HG02852 (cell line): ENCODE results near the gene KIF6.

Source experiments
- ATAC-seq: cut with Tn5 transposase; IDR thresholded peaks from one replicate; pipeline ENCODE4 v1.9.1; 2021; ENCODE audit warnings: mild to moderate bottlenecking, moderate library complexity; ENCODE audit not compliant: unreplicated experiment

KIF6 gene

DNA sequence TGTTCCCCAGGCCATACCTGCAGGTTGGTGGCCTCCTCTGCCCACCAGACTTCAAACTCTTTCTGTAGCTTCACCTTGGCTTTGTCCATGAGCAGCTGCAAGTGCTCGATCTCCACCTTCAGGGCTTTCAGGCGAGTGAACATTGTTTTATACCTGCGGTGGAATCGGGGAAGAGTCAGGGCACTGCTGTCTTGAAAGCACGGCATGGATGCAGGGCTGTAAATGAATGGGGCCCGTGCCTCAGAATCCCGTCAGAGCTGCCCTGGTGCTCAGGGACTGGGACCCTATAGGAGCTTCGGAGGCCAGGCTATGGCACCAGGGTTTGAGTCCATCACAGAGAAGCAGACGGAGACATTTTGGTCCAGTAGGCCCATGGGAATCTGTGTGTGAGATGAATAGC is 364.8 kb downstream of the KIF6 start:
- ATAC-seq: no peak

DNA sequence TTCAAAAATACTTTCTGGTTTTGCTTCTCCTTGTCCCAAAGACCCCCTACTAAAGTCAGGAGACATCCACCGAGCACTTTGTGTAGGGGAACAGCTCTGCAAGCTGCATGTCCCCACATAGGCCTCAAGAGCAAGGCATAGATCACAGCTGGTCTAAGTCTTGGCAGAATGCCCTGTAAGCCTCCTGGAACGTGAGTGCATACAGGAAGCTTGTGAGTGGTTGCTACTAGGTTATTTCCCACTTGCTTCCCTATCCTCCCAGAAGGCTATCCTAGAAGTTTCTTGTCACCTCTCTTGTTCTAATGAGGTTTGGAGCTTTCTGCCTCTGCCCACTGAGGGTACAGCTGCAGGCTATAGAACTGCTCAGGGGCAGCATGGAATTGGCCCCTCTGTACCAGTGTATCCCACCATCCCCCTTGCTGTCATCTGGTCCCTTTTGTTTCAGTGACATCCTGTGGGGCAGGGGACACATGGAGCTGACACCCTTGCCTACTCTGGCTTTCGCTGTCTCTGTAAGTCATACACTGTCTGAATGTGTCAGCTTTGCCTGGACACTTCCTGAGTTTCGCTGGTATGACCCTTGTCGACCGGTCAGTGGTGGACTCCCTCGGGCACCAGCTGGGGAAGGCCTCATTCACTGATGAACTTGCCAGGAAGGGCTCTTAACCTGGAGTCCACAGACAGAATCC is 367.1 kb downstream of the KIF6 start:
- no peak for ATAC-seq

DNA sequence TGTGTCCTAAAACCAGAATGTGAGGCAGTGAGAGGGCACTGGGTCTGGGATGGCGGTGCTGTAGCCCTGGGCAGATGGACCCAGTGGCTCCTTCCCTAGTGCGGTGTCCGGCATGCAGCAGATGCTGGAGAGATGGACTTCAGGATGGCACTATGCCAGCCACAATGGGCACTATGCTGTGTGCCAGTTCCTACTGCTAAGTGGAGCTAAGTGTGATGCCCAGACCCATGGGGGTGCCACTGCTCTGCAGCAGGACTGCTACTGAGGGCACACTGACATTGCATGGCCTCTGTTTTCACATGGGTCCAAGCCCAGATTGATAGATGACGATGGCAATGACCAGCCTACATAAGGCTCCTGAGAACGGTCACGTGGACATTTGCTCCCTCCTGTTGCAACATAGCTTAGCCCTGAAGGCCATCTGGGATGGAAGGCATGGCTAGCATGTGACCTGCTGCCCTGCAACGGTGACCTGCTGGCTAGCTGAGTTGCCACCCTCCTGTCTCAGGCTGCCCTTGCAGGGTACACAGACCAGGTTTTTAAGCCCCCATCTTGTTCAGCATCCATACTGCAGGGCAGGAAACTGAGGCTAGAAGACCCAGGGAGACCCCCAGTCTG is 371.4 kb downstream of the KIF6 start:
- ATAC-seq: no peak

- no peak for ATAC-seq
Observed at GRCh38 chr6:39350723-39351505, 374.3 kb downstream of the KIF6 start.

DNA sequence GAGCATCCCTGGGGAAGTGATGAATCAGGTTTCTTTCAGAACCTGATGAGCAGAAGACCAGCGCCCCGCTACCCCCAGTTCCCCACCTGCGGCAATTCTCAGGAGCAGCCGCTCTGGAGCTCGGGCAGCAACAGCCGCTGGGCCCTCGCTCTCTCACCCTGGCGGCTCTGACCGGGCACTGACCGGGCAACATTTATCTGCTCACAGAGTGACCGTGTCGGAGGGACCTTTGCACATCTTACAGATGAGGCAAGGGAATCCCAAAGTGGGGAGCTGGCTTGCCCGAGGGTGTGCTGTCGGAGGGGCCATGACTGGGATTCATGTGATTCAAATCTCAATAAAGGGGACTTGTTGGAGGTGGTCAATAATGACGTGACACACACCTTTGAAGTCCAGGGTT is 376.5 kb downstream of the KIF6 start:
- no peak for ATAC-seq

DNA sequence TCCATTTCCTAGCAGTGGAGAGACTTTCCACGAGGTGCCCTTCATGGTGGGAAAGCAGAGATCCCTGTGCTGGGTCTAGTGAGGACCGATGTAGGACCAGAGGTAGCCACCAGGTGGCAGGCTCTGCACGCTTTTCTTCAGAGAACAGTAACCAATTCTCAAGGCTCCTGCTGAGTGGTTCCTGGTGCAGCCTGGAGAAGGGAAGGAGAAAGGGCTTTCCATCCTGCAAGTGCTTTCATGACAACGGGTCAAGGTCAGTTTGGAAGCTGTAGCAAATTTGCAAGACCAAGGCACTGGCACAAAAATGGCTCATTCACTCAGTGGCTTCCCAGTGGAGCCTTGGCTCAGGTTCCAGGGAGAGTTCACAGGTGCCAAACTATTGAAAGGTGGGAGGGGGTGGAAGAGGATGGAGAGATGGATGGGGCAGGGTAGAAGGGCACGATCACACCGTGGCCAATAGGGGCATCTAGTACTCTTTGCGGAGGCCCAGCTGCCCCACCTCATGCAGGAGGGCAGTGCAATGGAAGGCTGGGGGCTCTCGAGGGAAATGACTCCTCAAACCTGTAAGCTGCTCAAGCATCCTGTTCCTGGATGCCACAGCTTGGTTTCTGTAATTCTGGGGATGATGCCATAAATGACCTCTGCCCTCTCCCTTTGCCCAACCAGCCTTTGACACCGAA is 377.2 kb downstream of the KIF6 start:
- ATAC-seq: peak; percentile 46

- ATAC-seq: no peak
Observed at GRCh38 chr6:39347206-39347605, 378.0 kb downstream of the KIF6 start.

- no peak for ATAC-seq
Observed at GRCh38 chr6:39344821-39345280, 380.4 kb downstream of the KIF6 start.

DNA sequence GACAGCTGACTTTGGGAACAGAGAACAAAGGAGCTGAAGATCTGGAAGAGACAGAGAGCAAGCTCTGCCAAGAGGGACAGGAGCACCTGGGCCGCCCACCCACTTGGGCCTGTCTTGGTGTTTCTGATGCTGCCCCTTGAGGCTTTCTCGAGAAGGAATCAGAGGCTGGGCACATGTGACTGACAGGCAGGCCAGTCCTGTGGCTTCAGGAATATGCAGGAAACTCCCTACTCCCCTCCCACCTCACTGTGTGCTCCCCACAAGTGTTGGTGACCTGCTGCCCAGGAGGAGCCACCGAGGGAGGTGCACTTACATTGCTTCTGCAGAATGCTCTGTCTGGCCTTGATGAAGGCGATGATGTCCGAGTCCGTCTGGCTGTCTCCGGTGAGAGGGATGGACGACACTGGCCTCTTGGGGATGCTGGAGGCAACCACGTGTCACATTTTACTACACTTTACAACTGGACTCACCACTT is 381.8 kb downstream of the KIF6 start:
- ATAC-seq: no peak

DNA sequence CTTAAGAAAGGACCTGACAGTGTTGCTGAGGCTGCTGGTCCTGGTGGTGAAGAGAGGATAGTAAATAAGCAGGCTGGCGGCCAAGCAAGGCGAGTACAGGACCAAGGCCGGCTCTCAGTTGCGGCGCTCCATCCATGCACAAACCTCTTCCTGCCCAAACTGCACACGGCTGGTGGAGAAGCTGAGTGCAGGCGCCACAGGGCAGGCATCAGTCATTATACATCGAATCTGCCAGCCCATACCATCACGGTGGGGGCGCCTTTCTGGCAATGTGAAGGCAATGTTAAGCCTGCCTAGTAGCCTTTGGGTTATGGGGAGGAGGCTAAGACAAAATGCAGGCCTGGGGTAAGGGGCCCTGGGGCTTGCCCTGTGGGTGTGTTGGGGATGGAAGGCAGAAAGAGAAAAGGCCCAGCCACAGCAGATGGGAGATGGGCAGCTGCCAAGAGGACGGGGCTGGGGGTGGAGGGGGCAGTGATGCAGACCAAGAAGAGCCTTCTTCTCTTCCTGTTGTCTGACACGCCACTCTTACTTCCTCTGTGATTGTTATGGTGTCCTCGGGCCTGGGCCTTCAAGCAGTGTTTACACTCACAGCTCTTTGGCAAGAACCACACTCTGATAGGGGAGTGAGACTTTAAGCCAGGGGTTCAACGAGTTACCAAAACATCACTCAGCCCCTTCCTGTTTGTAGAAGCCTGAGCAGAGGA is 382.4 kb downstream of the KIF6 start:
- no peak for ATAC-seq

DNA sequence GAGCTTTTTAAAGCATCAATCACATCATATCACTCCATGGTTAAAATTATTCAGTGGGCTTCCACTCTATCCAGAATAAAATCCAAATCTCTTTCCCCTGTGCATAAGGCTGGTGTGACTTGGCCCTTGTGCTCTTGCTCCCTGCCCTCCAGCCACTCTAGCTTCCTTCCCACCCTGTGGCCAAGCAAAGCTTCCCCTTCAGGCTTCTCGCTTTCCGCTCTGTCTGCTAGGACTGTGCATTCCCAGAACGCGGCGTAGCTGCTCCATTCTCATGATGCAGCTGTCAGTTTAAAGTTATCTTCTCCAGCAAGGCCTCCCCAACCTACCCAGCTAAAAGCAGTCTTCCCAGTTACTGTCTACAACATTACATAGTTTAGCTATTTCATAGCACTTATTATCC is 383.3 kb downstream of the KIF6 start:
- ATAC-seq: no peak

DNA sequence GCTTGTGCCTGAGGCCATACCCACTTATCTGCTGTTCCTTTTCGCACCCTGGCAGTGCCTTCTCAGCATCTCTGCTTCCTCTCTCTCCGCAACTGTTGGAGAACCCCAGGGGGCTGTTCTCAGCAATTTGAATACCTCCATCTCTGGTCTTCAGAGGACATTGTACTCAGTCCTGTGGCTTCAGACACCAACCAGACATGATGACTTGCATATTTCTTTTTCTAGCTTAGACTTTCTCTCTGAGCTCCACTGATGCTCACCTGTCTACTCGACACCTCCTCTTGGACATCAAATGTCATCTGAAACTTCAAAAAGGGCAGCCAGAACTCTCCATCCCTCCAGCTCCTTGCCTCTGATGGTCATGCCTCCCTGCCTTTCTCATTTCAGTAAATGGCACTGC is 383.9 kb downstream of the KIF6 start:
- no peak for ATAC-seq

DNA sequence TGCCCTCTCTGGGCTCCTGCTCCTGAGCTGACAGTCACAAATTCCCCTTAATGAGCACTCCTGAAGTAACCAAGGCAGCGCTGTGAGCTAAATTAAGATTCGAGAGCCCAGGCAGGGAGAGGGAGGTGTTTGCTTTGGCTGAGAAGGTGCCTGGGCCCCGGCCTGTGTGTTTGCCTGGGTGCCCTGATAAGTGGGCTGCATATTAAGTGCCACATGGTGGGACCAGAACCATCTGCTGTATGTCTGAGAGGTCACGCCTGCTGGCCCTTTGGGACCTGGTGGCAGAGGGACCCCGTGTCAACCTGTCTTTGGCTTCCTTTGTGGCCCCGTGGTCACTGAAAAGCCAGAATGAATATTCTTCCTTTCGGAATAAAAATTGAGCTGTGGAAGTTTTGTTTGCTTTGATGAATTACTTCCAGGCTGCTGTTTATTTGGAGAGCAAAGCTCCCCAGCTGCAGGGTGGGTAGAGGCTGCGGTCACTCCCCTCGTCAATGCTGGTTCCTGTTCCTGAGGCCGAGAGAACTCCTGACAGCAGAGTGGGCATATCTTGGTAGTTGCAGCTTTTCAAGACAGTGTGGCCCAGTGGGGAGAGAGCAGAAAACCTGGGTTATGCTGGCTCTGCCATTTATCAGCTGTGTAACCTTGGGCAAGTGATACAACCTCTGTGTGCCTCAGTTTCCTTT is 385.2 kb downstream of the KIF6 start:
- no peak for ATAC-seq

- ATAC-seq: no peak
Observed at GRCh38 chr6:39339096-39339867, 385.9 kb downstream of the KIF6 start.

DNA sequence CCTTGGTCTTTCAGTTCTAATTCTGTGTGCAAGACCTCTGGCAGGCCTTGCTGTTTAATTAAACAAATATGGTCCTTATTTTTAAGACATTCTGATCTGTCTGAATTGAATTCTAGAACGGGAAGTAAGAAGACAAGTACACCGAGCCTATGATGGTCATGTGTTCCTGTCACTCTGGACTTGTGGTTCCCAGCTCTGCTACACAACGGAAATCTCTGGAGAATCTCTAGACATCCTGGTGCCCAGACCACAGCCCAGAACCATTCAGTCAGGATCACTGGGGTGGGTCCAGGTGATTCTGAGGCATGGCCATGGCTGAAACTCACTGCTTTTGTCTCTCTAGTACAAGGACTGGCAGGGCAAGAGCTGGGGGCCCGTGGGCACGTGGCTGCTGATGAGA is 386.8 kb downstream of the KIF6 start:
- no peak for ATAC-seq

DNA sequence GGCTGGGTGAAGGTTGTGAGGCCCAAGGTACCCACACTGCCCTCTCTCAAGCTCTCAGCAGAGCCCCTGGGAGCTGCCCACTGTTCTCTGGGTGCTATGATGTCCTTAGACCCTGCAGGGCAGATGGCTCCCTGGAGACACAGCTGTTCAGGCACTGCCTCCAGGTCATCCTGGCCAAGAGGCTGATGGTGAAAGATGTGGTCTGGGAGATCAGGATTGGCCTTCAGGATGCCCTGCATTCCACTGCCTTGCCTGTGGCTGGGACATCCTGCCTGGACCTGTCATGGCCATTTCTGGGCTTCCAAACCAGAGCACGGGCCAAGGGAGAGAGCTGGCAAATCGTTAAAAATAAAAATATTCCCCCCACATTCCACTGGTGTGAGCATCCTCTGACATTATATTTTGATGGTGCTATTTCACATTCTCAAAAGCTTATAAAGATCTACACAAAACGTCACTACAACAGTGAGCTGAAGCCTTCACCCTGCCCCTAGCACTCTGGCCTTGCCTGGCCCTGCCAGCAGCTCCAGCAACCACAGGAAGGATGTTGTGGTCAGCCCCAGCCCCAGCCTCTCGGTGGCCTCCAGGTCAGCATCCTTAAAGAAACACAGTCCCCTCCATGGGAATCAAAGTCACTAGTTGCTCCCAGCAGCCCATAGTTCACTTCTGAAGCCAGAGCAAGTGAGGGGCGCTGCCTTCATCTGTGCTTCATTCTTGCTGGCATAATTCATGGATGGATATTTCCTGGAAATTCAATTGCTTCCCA is 389.2 kb downstream of the KIF6 start:
- ATAC-seq: no peak

- ATAC-seq: no peak
Observed at GRCh38 chr6:39333644-39334438, 391.4 kb downstream of the KIF6 start.

GRCh38 chr6:39330476-39330875 is 394.7 kb downstream of the KIF6 start:
- ATAC-seq: no peak
